NCI-H2107 treated with DMSO at 0.1 percent for 48 hours (cell line): ENCODE measurements around the gene PGAP3.

Experiments used
- DNase-seq: peaks from one replicate; lab custom pipeline; 2025; ENCODE audit not compliant: unreplicated experiment; lab: John Stamatoyannopoulos, UW

Gene PGAP3

GRCh38 chr17:39697961-39698360, 10.1 kb upstream of the PGAP3 start:
- DNase-seq = no peak

DNA sequence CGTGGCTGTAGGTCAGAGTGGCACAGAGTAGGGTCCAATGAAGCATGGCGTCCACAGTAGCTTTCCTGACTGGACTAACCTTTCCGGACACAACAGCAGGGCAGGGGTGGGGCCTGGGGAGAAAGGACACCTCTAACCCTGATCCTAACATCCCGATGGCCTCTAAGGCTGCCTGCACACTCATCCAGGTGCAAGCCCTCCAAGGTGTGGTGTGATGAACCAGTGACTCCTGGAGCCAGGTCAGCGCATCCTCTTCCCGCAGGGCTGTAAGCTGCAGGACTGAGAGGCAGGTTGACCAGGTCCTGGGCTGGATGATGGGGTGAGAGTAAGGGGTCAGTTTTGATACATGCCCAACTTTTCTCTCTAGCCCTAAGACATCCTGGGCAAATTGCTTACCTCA, 8.9 kb upstream of the PGAP3 start:
- DNase-seq = no peak

DNA sequence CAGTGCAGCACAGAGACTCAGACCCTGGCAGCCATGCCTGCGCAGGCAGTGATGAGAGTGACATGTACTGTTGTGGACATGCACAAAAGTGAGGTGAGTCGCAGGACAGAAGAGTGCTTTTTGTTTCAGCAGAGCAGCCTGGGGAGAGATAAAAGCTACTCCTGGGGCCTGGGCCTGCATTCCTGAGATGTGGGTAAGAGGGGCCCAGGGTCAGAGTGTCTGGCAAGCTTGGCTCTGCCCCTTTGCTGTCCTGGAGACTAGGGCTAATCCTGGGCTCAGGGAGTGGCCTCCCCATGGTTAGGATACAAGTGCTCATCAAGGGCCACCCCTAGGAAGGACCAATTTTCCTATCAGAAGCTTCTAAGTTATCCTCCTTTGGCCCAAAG, 7.2 kb upstream of the PGAP3 start:
- DNase-seq = no peak

- no peak for DNase-seq
Observed at GRCh38 chr17:39694593-39694992, 6.7 kb upstream of the PGAP3 start.

GRCh38 chr17:39688945-39689344, 1.1 kb upstream of the PGAP3 start:
- no peak for DNase-seq

- DNase-seq = no peak
Observed at GRCh38 chr17:39688475-39688835, 598 bp upstream of the PGAP3 start.

GRCh38 chr17:39687101-39687545, 734 bp downstream of the PGAP3 start:
- no peak for DNase-seq

DNA sequence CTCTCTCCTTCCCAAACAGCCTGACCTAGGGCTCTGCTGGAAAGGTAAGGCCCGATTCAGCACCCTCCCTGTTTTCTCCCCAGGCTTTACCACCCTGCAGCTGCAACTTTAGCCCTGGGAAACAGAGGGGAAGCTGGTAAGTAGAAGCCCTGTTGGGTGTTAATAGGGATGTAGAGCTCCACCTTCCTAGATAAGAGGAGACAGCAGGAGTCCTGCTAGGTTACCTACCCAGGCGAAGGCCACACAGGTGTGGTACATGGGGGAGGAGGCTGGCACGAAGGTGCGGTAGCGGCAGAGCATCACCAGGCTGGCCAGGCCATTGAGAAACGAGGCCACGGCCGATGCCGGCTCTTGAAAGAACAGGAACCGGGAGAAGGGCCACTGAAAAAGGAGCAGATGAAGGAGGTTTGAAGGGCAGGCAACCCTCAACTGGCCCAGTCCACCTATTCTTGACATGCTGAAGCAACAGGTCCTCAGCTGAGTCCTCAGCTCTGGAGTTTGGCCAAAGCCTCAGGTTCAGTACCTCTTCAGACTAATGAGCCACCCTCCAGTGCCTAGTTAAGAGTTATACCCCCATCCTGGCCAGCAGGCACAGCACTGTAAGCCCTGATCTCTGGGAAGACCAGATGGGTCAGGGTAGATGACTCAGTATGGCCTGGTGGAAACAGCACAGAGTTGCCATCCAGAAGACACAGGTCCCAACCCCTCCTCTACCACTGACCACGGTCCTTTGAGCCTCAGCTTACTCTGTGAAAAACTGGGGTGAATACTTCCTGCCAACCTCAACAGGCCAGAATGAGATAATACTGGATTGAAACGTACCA, 3.3 kb downstream of the PGAP3 start:
- DNase-seq = no peak

DNA sequence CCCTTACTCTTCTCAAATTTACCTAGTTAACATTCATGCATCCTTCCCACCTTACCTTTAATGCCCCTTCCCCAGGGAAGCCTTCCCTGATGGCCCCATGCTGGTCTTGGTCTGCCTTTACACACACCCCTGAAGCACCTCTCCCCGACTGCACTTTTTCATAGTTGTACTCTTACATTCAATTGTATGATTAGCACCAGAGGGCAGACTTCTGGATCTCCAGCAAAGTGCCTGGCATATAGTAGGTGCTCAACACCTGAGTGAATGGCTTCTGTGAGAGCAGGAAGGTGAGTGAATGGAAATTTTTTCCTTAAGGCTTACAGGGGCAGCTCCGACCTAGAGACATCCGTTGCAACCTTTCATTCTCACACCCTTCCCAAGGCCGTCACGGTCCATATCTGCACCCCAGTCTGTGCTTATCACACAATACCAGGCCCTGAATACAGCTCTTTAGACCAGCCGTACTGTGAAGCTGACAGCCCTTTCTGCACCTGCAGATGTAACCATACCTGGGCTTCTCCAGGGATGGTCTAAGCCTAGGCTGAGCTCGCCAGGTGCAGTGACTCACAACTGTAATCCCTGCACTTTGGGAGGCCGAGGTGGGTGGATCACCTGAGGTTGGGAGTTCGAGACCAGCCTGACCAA, 4.4 kb downstream of the PGAP3 start:
- no peak for DNase-seq

GRCh38 chr17:39679521-39680192, 8.2 kb downstream of the PGAP3 start:
- DNase-seq = no peak

GRCh38 chr17:39678340-39679116, 9.3 kb downstream of the PGAP3 start:
- no peak for DNase-seq

GRCh38 chr17:39677542-39678339, 10.1 kb downstream of the PGAP3 start:
- peak; percentile 74 for DNase-seq

DNA sequence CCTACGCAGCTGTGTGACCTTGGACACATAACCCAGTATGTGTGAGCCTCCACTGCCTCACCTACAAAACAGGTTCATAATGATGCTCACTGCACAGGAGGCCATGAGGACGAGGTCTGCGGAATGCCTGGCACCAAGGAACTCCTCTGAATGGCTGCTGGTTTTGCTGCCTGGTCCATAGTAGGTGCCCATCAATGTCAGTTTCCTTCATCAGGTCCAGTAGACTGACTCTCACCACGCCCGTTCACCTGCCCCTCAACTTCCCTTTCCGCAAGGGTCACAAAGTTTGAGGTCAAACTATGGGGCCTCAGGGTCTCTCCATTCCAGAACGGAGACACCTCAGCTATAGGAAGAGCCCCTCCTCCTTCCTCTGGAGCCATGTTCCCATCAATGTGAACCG, 10.8 kb downstream of the PGAP3 start:
- no peak for DNase-seq

DNA sequence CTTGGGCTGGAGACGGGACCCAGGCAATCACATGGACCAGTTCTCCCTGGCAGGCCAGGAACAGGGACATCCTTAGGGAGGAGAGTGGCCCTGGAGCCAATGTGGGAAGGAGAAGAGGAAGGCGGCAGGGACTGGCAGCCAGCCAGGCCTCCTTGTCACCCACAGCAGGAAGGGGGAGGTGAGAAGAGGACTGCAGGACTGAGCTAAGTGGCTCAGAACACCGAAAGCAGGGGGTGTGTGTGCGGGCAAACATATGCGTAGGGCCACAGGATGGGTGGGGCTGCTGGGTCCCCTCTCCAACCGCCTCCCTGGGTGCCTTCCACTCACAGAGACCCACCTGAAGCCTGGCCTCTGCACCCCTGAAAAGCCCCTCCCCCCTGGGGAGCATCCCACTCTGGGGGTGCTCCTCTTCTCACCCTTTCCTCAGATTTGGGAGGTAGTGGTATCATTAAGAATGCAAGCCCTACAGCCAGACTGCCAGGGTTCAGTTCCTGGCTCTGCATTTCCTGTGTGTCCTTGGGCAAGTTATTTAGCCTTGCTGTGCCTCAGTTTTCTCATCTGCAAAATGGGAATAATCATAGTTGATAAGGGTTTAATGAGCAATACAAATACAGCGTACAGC, 11.5 kb downstream of the PGAP3 start:
- DNase-seq = peak; percentile 83

DNA sequence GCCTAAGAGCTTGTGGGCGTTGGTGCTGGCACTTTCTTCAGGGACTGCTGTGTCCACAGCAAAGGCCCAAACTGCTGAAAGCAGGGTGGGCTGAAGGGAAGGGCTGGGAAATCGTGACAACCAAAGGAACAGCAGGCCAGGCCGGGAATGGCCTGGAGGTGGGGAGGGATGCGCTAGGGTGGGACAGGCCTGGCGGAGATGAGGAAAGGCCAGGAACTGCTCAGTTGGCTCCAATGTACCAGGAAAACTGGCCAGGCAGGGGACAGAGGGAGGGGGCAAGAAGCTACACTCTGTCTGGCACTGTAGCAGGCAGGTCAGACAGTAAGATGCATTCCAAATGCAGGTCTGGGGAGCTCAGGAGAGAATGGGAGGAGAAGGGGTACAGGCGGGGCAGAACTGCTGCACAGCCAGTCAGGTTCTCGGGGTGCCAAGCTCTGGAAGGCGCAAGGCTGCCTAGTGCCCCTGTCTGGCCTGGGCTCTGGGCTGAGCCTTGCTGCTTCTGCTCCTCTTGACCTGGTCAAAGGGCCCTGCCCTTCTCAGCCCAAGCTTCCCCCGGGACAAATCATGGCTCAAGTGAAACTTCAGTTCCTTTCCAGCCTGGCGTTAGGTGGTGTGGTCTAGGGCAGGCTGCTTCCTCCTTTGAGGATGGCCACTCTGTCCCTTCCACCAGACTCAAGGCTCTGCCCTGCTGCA, 12.3 kb downstream of the PGAP3 start:
- no peak for DNase-seq

- peak; percentile 68 for DNase-seq
Observed at GRCh38 chr17:39674702-39675389, 13.0 kb downstream of the PGAP3 start.

GRCh38 chr17:39674179-39674578, 13.7 kb downstream of the PGAP3 start:
- no peak for DNase-seq

DNA sequence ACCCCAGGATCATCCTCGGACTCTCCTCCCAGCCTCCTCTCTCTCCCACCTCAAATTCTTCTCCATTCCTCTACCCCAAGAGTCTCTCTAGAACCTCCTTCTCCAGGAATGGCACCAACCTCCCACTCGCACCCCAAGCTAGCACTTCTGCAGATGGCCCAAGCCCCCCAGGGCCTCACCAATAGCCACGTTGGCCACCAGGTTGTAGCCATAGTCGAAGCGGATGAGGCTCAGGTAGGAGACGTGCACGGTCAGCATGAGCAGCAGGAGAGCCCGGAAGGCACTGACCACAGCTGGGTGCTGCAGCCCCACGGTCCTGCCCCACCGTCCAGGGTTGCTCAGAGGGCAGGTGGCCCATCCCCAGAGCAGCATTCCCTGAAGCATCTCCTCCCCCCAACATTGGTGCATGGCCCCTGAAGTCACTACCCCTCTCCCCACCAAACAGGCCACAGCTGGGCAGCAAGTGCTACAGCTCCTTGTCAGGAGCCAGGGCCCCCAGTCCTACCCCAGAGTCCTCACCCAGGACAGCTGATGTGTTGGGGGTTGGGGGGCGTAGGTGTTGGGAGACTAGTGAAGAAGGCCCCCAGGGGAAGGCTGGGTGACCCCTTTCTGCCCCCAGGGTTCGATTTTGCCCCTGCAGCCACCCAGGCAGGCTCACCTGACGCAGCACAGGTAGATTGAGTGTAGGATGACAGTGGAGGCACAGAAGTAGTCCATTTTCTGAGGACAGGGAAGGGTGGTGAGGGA, 14.3 kb downstream of the PGAP3 start:
- DNase-seq = no peak
